Measurements from ENCODE around the gene C11orf54. TPM values are rescaled to one million over a fixed set of nuclear protein-coding genes. Genes with fewer than 3 reads are reported as not detected.
A peak's percentile ranks its signal among the peaks of the same experiment; 100 is the strongest.

C11orf54 gene
- total and polyA plus RNA-seq, 10 of the 15 experiments (the other 5 are each of a cell fraction or from before 2014, with no cell fraction given), result 15.1 to 32.3 (median 26.8) TPM

DNA sequence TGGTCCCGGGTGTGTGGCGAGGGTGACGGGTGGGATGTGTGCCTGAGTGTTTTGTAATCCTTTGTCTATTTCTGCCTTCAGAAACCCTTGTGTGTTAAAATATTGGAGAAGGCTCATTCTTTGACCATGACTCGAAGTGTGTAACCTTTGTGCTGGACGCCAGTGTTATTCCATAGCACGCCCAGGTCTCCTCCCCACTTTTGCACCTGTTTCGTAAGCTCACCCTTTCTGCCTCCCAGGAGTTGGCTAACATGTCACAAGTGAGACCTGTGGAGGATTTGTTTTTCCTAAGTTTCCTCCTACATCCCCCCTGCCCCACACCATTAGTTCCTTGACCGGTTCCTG, 382 bp downstream of the C11orf54 start (continued):
- no peak for TF ChIP-seq ZNF384 (IDR thresholded peaks at IDR 0.05; ENCODE audit: borderline replicate concordance, low read depth, low read length)
- TF ChIP-seq IKZF2 (IDR thresholded peaks at IDR 0.05), result peak in 1 of 2 experiments; percentile 14; a peak in 1 of 4 replicates
- TF ChIP-seq, protein P1, sequence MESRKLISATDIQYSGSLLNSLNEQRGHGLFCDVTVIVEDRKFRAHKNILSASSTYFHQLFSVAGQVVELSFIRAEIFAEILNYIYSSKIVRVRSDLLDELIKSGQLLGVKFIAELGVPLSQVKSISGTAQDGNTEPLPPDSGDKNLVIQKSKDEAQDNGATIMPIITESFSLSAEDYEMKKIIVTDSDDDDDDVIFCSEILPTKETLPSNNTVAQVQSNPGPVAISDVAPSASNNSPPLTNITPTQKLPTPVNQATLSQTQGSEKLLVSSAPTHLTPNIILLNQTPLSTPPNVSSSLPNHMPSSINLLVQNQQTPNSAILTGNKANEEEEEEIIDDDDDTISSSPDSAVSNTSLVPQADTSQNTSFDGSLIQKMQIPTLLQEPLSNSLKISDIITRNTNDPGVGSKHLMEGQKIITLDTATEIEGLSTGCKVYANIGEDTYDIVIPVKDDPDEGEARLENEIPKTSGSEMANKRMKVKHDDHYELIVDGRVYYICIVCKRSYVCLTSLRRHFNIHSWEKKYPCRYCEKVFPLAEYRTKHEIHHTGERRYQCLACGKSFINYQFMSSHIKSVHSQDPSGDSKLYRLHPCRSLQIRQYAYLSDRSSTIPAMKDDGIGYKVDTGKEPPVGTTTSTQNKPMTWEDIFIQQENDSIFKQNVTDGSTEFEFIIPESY (IDR thresholded peaks at IDR 0.05), result no peak

DNA sequence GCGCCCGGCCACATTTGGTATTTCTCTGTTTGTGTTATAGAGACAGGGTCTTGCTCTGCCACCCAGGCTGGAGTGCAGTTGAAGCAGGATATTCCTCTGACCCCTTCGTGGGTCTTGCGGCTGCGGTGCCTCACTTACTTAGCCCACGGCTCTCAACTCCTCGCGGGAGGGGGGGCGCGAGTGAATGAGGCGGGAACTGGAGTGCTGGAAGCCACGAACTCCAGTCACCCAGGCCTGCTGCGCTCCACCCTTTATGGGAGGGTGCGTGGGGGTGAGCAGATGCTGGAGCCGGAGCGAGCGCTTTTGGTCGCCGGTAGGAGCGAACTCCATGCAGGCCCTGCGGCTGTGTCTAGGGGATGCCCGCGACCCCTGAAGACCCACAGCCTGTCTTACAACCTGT, 1.8 kb downstream of the C11orf54 start:
- Histone ChIP-seq H2AFZ (ENCODE audit: control insufficient read depth, low read depth, low read length) (no peak overlapping the region), H3K36me3 (ENCODE audit: control insufficient read depth in 2 of 2, insufficient read depth in 2 of 2, low read length in 1 of 2) (peaks cover 0 to 10% of the 10 kb centered on the region in 2 experiments; a peak in 3 of 4 replicates), H4K20me1 (ENCODE audit: control insufficient read depth, insufficient read depth) (no peaks in the 10 kb centered on the region), H3K4me2 (ENCODE audit: control insufficient read depth, insufficient read depth) (no peak overlapping the region; the same call in 1 of the 2 replicates), H3K4me1 (ENCODE audit: control insufficient read depth, insufficient read depth, low read length) (no peaks in the 10 kb centered on the region; the same call in 1 of the 2 replicates), H3K27ac (ENCODE audit: control insufficient read depth, insufficient read depth) (no peak overlapping the region), H3K27me3 (replicated peaks in 1 of 2; ENCODE audit: control insufficient read depth in 2 of 2, insufficient read depth in 2 of 2, low read length in 1 of 2) (no peaks in the 10 kb centered on the region), H3K9me3 (replicated peaks; ENCODE audit: control insufficient read depth, insufficient read depth, low read length) (no peaks in the 10 kb centered on the region), H3K9ac (ENCODE audit: control insufficient read depth, insufficient read depth, low read length) (no peak overlapping the region), H3K4me3 (no peak overlapping the region), H3K79me2 (ENCODE audit: control insufficient read depth, insufficient read depth, low read length) (peaks cover 52% of the 10 kb centered on the region)
- 95% methylated on average over 23 of the region's 23 CpGs for WGBS (ENCODE audit: insufficient coverage, insufficient replicate concordance, low lambda C conversion rate, missing lambda C conversion rate)
- ChIA-PET RAD21 (ENCODE audit: unreplicated experiment) (interaction anchor here (1.1 kb wide), 1 partner anchor 39 kb away, joined by 3 read pairs; no protein-coding TSS in a partner anchor), CTCF (interaction anchor here (0.8 kb wide), 1 partner anchor 13 kb away, joined by 4 read pairs; no protein-coding TSS in a partner anchor), SMC1A (ENCODE audit: uncharacterized antibody, unreplicated experiment) (interaction anchor here (3.7 kb wide), 1 partner anchor 12 kb away, joined by 31 read pairs; no protein-coding TSS in a partner anchor), POLR2A (interaction anchor here (0.6 to 6.4 kb wide), 2 partner anchors 14 to 39 kb away, joined by 4 to 85 read pairs; partner anchors contain the start of gene MED17)
- TF ChIP-seq SIX5 (IDR thresholded peaks at IDR 0.05; ENCODE audit: low read depth, low read length, severe bottlenecking) (no peak), MTA2 (IDR thresholded peaks at IDR 0.05; ENCODE audit: low read depth) (no peak), NR2C1 (IDR thresholded peaks at IDR 0.05) (no peak), MTA3 (IDR thresholded peaks at IDR 0.05; ENCODE audit: borderline replicate concordance, low read length) (no peak), IKZF2 (IDR thresholded peaks at IDR 0.05) (no peak), HDAC2 (IDR thresholded peaks at IDR 0.05) (no peak), BCL11A (IDR thresholded peaks at IDR 0.05; ENCODE audit: low read depth, low read length) (no peak), ZBED1 (IDR thresholded peaks at IDR 0.05; ENCODE audit: borderline replicate concordance) (no peak), E2F8 (IDR thresholded peaks at IDR 0.05; ENCODE audit: low read depth, partially characterized antibody) (no peak)
- TF ChIP-seq, protein P2, sequence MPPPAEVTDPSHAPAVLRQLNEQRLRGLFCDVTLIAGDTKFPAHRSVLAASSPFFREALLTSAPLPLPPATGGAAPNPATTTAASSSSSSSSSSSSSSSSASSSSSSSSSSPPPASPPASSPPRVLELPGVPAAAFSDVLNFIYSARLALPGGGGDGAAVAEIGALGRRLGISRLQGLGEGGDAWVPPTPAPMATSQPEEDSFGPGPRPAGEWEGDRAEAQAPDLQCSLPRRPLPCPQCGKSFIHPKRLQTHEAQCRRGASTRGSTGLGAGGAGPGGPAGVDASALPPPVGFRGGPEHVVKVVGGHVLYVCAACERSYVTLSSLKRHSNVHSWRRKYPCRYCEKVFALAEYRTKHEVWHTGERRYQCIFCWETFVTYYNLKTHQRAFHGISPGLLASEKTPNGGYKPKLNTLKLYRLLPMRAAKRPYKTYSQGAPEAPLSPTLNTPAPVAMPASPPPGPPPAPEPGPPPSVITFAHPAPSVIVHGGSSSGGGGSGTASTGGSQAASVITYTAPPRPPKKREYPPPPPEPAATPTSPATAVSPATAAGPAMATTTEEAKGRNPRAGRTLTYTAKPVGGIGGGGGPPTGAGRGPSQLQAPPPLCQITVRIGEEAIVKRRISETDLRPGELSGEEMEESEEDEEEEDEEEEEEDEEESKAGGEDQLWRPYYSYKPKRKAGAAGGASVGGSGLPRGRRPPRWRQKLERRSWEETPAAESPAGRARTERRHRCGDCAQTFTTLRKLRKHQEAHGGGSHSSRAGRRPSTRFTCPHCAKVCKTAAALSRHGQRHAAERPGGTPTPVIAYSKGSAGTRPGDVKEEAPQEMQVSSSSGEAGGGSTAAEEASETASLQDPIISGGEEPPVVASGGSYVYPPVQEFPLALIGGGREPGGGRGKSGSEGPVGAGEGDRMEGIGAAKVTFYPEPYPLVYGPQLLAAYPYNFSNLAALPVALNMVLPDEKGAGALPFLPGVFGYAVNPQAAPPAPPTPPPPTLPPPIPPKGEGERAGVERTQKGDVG (CRISPR knock-in tag; IDR thresholded peaks at IDR 0.05), result no peak
- no TSS peak for BruUV-seq (replicated peaks)
- in situ Hi-C loops (cut with MboI), result no loop called here
- no peak for DNase-seq (ENCODE audit: low read depth, low spot score)
- FAIRE-seq, result no peak
- ATAC-seq, result no peak
- intact Hi-C loops (cut with micrococcal nuclease; ENCODE audit: unreplicated experiment), result loop anchor here (5.0 kb wide), 1 partner anchor 201 kb away; the partner anchor contains the start of gene SMCO4
